ENCODE measurements around the gene OR2B2.

OR2B2 gene

DNA sequence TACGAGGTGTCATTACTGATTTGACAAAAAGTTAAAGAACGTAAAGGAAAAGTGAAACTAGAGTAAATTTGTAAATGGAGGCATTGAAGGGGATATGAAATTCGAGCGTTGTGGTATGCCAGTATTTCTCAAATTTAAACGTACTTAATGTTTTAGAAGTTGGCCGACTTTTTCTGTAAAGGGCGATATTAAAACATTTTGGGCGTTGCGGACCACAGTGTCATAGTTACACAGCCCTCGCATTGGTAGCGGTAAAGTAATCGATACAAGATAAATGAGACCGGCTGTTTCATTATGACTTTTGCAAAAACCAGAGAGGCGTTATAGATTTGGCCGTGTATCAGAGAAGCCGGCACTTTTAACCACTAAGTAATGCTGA, 39.6 kb downstream of the OR2B2 start:
- ChIA-PET POLR2A (interaction anchor here (0.9 to 16.0 kb wide), 14 partner anchors 9 to 1716 kb away, joined by 3 to 321 read pairs (median 6); a partner anchor contains a TSS), CTCF (no interaction called here)
- TF ChIP-seq ELF4 (IDR thresholded peaks at IDR 0.05) (no peak), HDGF (IDR thresholded peaks at IDR 0.05; ENCODE audit: borderline replicate concordance) (no peak), FOXA1 (IDR thresholded peaks at IDR 0.05) (no peak), NFRKB (IDR thresholded peaks at IDR 0.05) (no peak), ZNF384 (IDR thresholded peaks at IDR 0.05) (no peak), CTBP1 (IDR thresholded peaks at IDR 0.05; ENCODE audit: borderline replicate concordance) (no peak), SP1 (IDR thresholded peaks at IDR 0.05) (no peak), SUZ12 (IDR thresholded peaks at IDR 0.05) (no peak), FOXM1 (IDR thresholded peaks at IDR 0.05; ENCODE audit: borderline replicate concordance) (no peak), L3MBTL2 (conservative IDR thresholded peaks at IDR 0.05) (no peak), FOXK2 (IDR thresholded peaks at IDR 0.05) (no peak), ARNT (IDR thresholded peaks at IDR 0.05) (no peak), PKNOX1 (IDR thresholded peaks at IDR 0.05) (no peak), LEF1 (IDR thresholded peaks at IDR 0.05; ENCODE audit: borderline replicate concordance) (no peak), BHLHE40 (IDR thresholded peaks at IDR 0.05; ENCODE audit: borderline replicate concordance) (no peak), TARDBP (IDR thresholded peaks at IDR 0.05) (no peak)
- no peak for DNase-seq (ENCODE audit: extremely low spot score)

DNA sequence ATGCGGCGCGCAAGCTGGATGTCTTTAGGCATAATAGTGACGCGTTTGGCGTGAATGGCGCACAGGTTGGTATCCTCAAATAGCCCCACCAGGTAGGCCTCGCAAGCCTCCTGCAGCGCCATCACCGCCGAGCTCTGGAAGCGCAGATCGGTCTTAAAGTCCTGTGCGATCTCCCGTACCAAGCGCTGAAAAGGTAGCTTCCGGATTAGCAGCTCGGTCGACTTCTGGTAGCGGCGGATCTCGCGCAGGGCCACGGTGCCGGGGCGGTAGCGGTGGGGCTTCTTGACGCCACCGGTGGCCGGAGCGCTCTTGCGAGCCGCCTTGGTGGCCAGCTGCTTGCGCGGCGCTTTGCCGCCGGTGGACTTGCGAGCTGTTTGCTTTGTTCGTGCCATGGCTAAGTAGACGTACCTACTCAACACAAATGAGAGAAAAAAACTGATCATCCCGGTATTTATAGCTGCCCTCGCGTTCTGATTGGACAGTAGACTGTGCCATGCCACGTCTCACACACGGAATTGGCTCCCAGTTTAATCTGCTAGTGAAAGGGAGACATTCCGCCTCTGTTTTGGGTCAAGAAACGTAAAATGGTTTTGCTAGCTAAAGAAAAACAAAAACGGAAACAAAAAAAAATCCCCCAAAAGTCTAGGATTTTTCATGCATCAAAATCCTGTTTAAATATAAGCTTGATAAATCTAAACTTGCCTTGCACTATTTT, 40.1 kb downstream of the OR2B2 start:
- ChIA-PET CTCF (interaction anchor here (0.5 to 0.7 kb wide), 2 partner anchors 21 to 536 kb away, joined by 3 to 4 read pairs; a partner anchor contains a TSS), POLR2A (interaction anchor here (0.8 to 16.0 kb wide), 17 partner anchors 10 to 1715 kb away, joined by 3 to 321 read pairs (median 5); a partner anchor contains a TSS)
- TF ChIP-seq NFRKB (IDR thresholded peaks at IDR 0.05) (no peak), ARNT (IDR thresholded peaks at IDR 0.05) (no peak), HDGF (IDR thresholded peaks at IDR 0.05; ENCODE audit: borderline replicate concordance) (no peak), TARDBP (IDR thresholded peaks at IDR 0.05) (no peak), LEF1 (IDR thresholded peaks at IDR 0.05; ENCODE audit: borderline replicate concordance) (no peak), CTBP1 (IDR thresholded peaks at IDR 0.05; ENCODE audit: borderline replicate concordance) (no peak), FOXM1 (IDR thresholded peaks at IDR 0.05; ENCODE audit: borderline replicate concordance) (no peak), BHLHE40 (IDR thresholded peaks at IDR 0.05; ENCODE audit: borderline replicate concordance) (no peak), FOXK2 (IDR thresholded peaks at IDR 0.05) (no peak), FOXA1 (IDR thresholded peaks at IDR 0.05) (no peak), L3MBTL2 (conservative IDR thresholded peaks at IDR 0.05) (no peak), ZNF384 (IDR thresholded peaks at IDR 0.05) (no peak), SP1 (IDR thresholded peaks at IDR 0.05) (no peak), SUZ12 (IDR thresholded peaks at IDR 0.05) (no peak), ELF4 (IDR thresholded peaks at IDR 0.05) (no peak), PKNOX1 (IDR thresholded peaks at IDR 0.05) (no peak)
- DNase-seq (ENCODE audit: extremely low spot score), result no peak

- TF ChIP-seq ZNF384 (IDR thresholded peaks at IDR 0.05), result no peak
- TF ChIP-seq SP1 (IDR thresholded peaks at IDR 0.05), result no peak
- no peak for TF ChIP-seq FOXK2 (IDR thresholded peaks at IDR 0.05)
- no peak for TF ChIP-seq ARNT (IDR thresholded peaks at IDR 0.05)
- no peak for TF ChIP-seq LEF1 (IDR thresholded peaks at IDR 0.05; ENCODE audit: borderline replicate concordance)
- no peak for TF ChIP-seq L3MBTL2 (conservative IDR thresholded peaks at IDR 0.05)
- TF ChIP-seq NFRKB (IDR thresholded peaks at IDR 0.05), result no peak
- TF ChIP-seq FOXM1 (IDR thresholded peaks at IDR 0.05; ENCODE audit: borderline replicate concordance), result no peak
- no peak for TF ChIP-seq SUZ12 (IDR thresholded peaks at IDR 0.05)
- no peak for TF ChIP-seq ELF4 (IDR thresholded peaks at IDR 0.05)
- ChIA-PET POLR2A (interaction anchor here (0.7 to 16.0 kb wide), 9 partner anchors 9 to 737 kb away, joined by 3 to 321 read pairs (median 8); a partner anchor contains a TSS), CTCF (interaction anchor here (0.6 kb wide), 1 partner anchor 358 kb away, joined by 7 read pairs; no protein-coding TSS in a partner anchor)
- no peak for DNase-seq (ENCODE audit: extremely low spot score)
Observed at GRCh38 chr6:27870291-27870870, 41.8 kb downstream of the OR2B2 start.

DNA sequence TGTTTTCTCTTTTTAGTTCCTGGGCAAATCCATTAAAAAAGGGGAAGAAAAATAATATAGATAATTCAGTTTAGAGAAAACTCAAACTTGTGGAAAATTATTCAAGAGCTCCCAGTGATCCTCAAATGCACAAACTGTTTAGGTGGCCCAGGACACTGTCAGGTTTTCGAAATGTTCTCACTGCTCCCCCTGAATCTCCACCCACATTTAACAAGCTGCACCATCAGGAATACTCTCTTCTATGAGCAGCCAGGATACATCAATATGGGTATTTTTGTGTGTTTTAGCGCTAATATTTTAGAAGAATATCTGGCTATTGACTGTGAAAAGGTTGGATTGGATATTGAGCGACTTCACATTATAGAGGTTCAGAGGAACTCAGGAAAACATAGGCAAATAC, 43.9 kb downstream of the OR2B2 start:
- DNase-seq (ENCODE audit: extremely low spot score), result no peak
- TF ChIP-seq LEF1 (IDR thresholded peaks at IDR 0.05; ENCODE audit: borderline replicate concordance) (no peak), ARNT (IDR thresholded peaks at IDR 0.05) (no peak), FOXA1 (IDR thresholded peaks at IDR 0.05) (no peak), FOXM1 (IDR thresholded peaks at IDR 0.05; ENCODE audit: borderline replicate concordance) (no peak), CTBP1 (IDR thresholded peaks at IDR 0.05; ENCODE audit: borderline replicate concordance) (no peak), SP1 (IDR thresholded peaks at IDR 0.05) (no peak), NFRKB (IDR thresholded peaks at IDR 0.05) (no peak), L3MBTL2 (conservative IDR thresholded peaks at IDR 0.05) (no peak), SUZ12 (IDR thresholded peaks at IDR 0.05) (no peak)
- ChIA-PET CTCF (no interaction called here), POLR2A (interaction anchor here (1.2 to 16.0 kb wide), 5 partner anchors 14 to 60 kb away, joined by 3 to 321 read pairs (median 54); a partner anchor contains a TSS)

DNA sequence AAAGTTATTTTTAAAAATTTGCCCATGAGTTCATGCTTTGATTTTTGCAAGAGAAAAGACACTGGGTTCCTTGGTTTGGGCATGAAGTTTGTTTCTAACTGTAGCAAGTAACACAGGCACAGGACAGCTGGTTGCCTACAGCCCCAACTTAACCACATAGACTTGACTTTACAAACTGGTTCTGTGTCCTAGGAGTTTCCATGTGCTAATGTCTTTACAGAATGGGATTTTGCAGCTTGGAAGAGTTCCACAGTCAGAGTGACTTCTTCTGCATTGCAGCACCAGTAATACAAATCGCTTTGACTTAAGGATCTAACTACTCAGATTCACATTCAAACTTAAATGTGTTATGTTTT, 44.3 kb downstream of the OR2B2 start:
- no peak for TF ChIP-seq ARNT (IDR thresholded peaks at IDR 0.05)
- TF ChIP-seq ZNF384 (IDR thresholded peaks at IDR 0.05), result no peak
- TF ChIP-seq NFRKB (IDR thresholded peaks at IDR 0.05), result no peak
- no peak for TF ChIP-seq ELF4 (IDR thresholded peaks at IDR 0.05)
- no peak for TF ChIP-seq CTBP1 (IDR thresholded peaks at IDR 0.05; ENCODE audit: borderline replicate concordance)
- no peak for TF ChIP-seq FOXA1 (IDR thresholded peaks at IDR 0.05)
- no peak for TF ChIP-seq L3MBTL2 (conservative IDR thresholded peaks at IDR 0.05)
- TF ChIP-seq BHLHE40 (IDR thresholded peaks at IDR 0.05; ENCODE audit: borderline replicate concordance), result no peak
- no peak for TF ChIP-seq FOXM1 (IDR thresholded peaks at IDR 0.05; ENCODE audit: borderline replicate concordance)
- no peak for TF ChIP-seq PKNOX1 (IDR thresholded peaks at IDR 0.05)
- TF ChIP-seq FOXK2 (IDR thresholded peaks at IDR 0.05), result no peak
- TF ChIP-seq HDGF (IDR thresholded peaks at IDR 0.05; ENCODE audit: borderline replicate concordance), result no peak
- DNase-seq (ENCODE audit: extremely low spot score), result no peak
- CTCF ChIA-PET, result no interaction called here
- POLR2A ChIA-PET, result interaction anchor here (1.2 to 16.0 kb wide), 3 partner anchors 27 to 60 kb away, joined by 3 to 321 read pairs (median 295); a partner anchor contains a TSS

Data from HEK293T (cell line).